HG02588 (cell line): ENCODE data around the gene HAPLN1.

Experiments
- ATAC-seq: cut with Tn5 transposase; IDR thresholded peaks from one replicate; pipeline ENCODE4 v1.9.1; 2021; ENCODE audit warnings: mild to moderate bottlenecking, moderate library complexity; ENCODE audit not compliant: unreplicated experiment

The HAPLN1 gene

DNA sequence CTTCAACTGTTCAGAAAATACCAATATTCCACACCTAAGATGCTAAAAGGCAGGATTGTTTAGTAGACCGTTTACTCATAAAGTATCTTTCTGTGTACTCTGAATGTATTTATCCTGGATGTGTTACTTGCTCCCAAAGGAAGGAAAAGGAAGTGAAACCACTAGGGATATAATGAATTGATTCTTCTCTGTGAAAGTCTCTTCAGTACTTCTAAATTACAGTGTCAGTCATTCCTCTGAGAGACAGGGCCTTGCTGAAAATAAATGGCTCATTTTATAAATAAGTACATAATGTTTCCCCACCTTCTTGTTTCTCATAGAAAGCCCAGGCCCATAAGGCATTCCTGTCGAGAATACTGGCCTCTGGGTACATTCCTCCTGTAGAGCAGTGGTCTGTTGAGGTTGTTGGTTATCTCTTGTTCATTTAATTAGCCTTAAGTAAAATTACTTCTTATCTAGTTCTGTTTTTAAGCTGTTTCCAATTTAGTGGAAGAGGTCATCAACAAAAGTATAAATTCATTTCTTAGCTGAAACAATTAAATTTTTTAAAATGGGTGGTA lies 1.6 kb downstream of the HAPLN1 start:
- ATAC-seq: no peak

GRCh38 chr5:83718195-83718825 lies 2.3 kb downstream of the HAPLN1 start:
- ATAC-seq: peak; percentile 75

GRCh38 chr5:83715236-83716065 lies 5.2 kb downstream of the HAPLN1 start:
- no peak for ATAC-seq

DNA sequence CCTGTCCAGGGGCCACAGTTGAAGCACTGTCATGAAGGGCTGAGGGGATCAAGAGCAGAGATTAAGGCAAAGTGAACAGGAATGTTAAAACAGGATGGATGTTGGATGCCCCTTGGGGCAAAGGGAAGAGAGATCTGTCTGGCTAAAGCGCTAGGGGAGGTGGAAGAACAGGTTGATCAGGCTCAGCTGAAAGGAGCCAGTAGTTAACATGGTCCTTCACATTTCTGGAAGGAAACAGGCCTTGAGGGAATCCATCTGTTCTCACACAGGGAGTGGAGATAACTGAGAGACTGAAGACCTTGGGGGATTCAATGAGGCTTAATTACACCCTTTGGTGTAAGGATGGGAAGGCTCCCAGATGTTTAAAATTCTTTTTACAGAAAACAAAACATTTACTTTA lies 5.8 kb downstream of the HAPLN1 start:
- no peak for ATAC-seq

DNA sequence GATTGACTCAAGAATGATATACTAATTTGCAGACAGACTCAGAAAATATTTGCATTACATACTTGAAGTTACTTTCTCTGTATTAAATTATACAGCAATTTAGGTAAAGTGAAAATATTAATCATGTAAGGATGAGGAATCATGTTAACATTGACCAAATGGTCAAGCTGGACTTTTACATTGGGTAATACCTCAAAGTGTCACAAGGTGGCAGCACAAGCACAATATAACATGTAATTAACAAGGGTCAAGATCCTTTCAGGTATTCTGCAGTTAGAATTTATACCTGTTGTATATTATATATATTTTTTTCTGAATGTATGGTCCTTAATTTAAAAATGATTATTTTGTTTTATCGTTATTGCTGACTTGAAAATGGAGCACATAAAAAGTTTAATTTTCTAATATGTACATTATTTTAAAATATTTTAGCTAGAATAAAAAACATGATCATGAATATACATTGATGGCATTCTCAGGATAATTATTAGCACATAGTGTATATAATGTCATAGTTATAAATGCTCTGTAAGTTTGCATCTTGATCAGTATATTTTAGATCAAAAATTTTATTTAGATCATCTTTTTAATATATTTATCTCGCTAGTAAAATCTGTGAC lies 8.6 kb downstream of the HAPLN1 start:
- ATAC-seq: peak; percentile 80

GRCh38 chr5:83709973-83710372 lies 10.7 kb downstream of the HAPLN1 start:
- ATAC-seq: no peak

DNA sequence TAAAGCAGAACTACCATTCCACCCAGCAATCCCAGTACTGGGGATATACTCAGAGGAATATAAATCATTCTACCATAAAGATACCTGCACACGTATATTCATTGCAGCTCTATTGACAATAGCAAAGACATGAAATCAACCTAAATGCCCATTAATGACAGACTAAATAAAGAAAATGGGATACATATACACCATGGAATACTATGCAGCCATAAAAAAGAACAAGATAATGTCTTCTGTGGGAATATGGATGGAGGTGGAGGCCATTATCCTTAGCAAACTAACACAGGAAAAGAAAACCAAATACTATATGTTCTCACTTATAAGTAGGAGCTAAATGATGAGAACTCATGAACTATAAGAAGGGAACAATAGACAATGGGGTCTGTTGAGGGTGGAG lies 12.5 kb downstream of the HAPLN1 start:
- no peak for ATAC-seq

DNA sequence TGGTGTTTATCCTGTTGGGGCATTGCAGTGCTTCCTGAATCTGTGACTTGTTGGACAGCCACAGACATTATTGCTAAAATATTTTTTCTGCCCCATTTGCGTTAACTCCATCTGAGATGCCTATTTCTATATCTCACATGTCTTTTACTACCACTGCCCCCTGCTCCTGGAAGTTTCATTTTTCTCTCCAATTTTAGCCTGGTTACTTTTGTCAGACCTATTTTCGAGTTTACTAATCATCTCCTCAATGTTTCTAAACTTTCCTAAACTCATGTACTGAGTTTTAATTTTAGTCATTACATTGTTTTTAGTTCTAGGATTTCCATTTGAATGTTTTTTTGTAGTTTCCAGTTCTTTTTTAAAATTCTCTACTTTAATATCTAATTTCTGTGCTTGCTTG lies 17.6 kb downstream of the HAPLN1 start:
- no peak for ATAC-seq

DNA sequence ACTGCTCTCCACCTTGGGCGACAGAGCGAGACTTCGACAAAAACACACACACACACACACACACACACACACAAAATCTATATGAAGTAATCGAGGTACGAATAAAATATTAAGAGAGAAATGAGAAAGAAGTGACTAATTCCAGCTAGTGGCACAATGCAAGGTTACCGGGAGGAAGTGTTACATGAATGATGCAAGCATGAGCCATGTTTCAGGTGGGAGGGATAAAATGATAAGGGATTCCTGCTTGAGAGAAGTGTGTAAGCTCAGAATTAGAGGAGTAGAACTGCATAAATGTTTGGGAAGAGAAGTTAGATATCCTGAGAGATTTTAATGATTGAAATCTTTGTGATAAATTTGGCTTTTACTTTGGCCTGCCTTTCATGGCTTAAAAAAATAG lies 18.8 kb downstream of the HAPLN1 start:
- ATAC-seq: no peak

GRCh38 chr5:83689881-83690280 lies 30.8 kb downstream of the HAPLN1 start:
- no peak for ATAC-seq

GRCh38 chr5:83688281-83688680 lies 32.4 kb downstream of the HAPLN1 start:
- ATAC-seq: no peak

- no peak for ATAC-seq
Measured at GRCh38 chr5:83687124-83687619, 33.5 kb downstream of the HAPLN1 start.

DNA sequence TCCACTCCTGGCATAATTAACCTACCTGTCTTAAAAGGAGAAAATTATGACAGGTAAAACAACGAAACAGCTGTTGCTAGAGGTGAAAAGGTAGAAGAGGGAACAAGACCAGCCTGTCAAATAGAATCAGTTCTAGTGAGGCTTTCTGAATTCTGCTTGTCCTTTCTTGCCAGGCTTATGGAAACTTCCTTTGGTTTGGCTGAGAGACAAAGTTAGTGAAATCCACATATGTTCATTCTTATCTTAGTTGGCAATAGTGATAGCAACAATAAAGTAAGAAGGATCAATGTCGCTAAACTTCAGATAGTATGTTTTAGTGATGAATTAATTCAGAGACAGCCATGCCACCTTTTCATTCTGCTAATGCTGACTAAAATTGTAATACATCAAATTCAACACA lies 34.4 kb downstream of the HAPLN1 start:
- no peak for ATAC-seq

DNA sequence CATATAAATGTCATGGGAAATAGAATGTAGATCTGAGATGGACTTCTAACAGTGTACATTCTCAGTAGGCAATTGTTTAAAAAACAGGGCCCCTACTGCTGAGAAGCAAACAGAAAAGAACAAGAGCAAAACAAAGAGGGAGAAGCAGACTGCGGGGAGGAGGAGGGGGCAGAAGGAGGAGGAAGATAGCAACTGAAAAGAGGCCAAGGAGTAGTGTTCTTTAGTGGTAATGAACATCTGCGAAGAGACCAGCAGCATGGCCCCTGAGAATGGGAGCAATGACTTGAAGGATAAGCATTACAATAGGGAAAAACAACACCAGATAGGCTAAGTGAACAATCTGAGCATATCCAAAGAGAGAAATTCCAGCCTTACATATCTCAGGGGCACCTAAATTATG lies 36.8 kb downstream of the HAPLN1 start:
- no peak for ATAC-seq

- ATAC-seq: no peak
Measured at GRCh38 chr5:83672646-83673045, 48.0 kb downstream of the HAPLN1 start.

- no peak for ATAC-seq
Measured at GRCh38 chr5:83672158-83672557, 48.5 kb downstream of the HAPLN1 start.

- no peak for ATAC-seq
Measured at GRCh38 chr5:83665631-83666030, 55.0 kb downstream of the HAPLN1 start.

GRCh38 chr5:83662558-83662957 lies 58.1 kb downstream of the HAPLN1 start:
- no peak for ATAC-seq

GRCh38 chr5:83657807-83658525 lies 62.7 kb downstream of the HAPLN1 start:
- no peak for ATAC-seq

DNA sequence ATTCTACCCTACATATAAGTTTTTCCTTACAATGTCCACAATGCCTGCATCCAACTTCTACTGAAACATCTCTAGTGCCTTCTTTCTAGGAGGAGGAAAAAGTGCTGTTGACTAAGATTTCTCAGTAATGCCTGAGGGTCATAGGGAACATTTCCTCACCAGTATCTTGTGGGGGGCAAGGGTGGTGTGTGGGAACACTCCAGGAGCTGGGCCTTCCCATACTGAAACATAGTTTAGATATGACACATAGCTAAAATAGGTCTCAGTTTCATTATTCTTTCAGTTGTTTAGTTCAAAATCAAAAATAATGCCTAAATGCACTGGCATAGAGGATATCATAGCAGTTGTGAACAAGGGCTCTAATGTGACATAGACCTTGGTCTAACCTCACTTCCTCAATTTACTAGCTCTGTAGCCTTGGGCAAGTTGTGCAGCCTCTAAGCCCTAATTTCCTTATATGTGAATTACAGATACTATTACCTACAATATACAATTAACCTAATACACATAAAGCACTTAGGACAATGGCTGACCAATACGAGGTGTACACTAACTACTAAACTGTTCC lies 66.1 kb downstream of the HAPLN1 start:
- ATAC-seq: no peak

GRCh38 chr5:83653669-83654068 lies 67.0 kb downstream of the HAPLN1 start:
- peak; percentile 78 for ATAC-seq
